K562 (cell line): ENCODE data around the gene CCP110.

Experiments
- TF ChIP-seq, protein P1 (sequence below), 3 experiments: IDR thresholded peaks in 2 of 3; conservative IDR thresholded peaks in 1 of 3; 2 replicates each; pipeline ENCODE4 v1.5.1; 2011 to 2012; ENCODE audit warnings: low read length in 3 of 3, mild to moderate bottlenecking in 3 of 3, control low read depth in 2 of 3, improper control_type of control experiment in 1 of 3, inconsistent platforms in 1 of 3, low read depth in 1 of 3, mixed read lengths in 1 of 3, moderate library complexity in 1 of 3; ENCODE audit not compliant: insufficient read depth in 2 of 3
- TF ChIP-seq, protein P2 (sequence below): sonication (generic); formaldehyde crosslinking; IDR thresholded peaks from 2 replicates; pipeline ENCODE4 v1.8.1; 2022; ENCODE audit warnings: missing genetic modification reagents

DNA sequence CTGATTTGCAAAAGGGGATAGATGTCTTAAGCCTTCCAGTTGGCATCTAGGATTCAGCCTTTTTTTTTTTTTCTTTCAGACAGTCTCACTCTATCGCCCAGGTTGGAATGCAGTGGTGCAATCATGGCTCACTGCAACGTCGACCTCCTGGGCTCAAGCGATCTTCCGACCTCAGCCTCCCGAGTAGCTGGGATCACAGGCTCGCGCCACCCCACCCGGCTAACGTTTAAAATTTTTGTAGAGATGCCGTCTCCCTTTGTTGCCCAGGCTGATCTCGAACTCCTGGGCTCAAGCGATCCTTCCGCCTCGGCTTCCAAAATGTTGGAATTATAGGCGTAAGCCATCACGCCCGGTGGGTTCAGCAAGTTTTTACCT lies 571 bp upstream of the CCP110 start:
- TF ChIP-seq, protein P1, sequence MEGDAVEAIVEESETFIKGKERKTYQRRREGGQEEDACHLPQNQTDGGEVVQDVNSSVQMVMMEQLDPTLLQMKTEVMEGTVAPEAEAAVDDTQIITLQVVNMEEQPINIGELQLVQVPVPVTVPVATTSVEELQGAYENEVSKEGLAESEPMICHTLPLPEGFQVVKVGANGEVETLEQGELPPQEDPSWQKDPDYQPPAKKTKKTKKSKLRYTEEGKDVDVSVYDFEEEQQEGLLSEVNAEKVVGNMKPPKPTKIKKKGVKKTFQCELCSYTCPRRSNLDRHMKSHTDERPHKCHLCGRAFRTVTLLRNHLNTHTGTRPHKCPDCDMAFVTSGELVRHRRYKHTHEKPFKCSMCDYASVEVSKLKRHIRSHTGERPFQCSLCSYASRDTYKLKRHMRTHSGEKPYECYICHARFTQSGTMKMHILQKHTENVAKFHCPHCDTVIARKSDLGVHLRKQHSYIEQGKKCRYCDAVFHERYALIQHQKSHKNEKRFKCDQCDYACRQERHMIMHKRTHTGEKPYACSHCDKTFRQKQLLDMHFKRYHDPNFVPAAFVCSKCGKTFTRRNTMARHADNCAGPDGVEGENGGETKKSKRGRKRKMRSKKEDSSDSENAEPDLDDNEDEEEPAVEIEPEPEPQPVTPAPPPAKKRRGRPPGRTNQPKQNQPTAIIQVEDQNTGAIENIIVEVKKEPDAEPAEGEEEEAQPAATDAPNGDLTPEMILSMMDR (IDR thresholded peaks at IDR 0.05 in 2 of 3, conservative IDR thresholded peaks at IDR 0.05 in 1 of 3; ENCODE audit: insufficient read depth in 2 of 3, low read depth in 1 of 3, low read length in 3 of 3), result no peak
- TF ChIP-seq, protein P2, sequence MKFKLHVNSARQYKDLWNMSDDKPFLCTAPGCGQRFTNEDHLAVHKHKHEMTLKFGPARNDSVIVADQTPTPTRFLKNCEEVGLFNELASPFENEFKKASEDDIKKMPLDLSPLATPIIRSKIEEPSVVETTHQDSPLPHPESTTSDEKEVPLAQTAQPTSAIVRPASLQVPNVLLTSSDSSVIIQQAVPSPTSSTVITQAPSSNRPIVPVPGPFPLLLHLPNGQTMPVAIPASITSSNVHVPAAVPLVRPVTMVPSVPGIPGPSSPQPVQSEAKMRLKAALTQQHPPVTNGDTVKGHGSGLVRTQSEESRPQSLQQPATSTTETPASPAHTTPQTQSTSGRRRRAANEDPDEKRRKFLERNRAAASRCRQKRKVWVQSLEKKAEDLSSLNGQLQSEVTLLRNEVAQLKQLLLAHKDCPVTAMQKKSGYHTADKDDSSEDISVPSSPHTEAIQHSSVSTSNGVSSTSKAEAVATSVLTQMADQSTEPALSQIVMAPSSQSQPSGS (CRISPR knock-in tag), result no peak
